K562 (cell line): ENCODE results near the gene RCOR2. TPM values are rescaled to one million over a fixed set of nuclear protein-coding genes. Genes with fewer than 3 reads are reported as not detected.

Experiments used
- ATAC-seq: fragments of 200-7000 bp; cut with Tn5 transposase; 3 replicates; pipeline ENCODE4 v1.9.1; 2020; ENCODE audit warnings: moderate library complexity
- BruUV-seq: library from RNA; stranded (reverse); fragments of 400-500 nt; replicated peaks from 2 replicates; lab custom pipeline; 2021; lab: Mats Ljungman, UMichigan
- CTCF ChIA-PET: fragments of 300-600 bp; formaldehyde crosslinking; extraction: SDS; loops from one replicate; lab custom pipeline; 2021; ENCODE audit warnings: low intra/inter-chr PET ratio; lab: Yijun Ruan, JAX
- POLR2A ChIA-PET: fragments of 300-600, 350-650 bp; sonication (Branson Sonifier 250); formaldehyde crosslinking; extraction: SDS; loops from one replicate; lab custom pipeline; 2021; ENCODE audit warnings: antibody characterized with exemption, inconsistent platforms; lab: Yijun Ruan, JAX
- DNase-seq, 4 experiments: peaks; one replicate each; pipeline versions ENCODE4 v3.0.0 to v3.0.0-alpha.2; 2011 to 2018; ENCODE audit warnings: low spot score in 3 of 4, mixed read lengths in 3 of 4; ENCODE audit errors: extremely low read depth in 1 of 4
- FAIRE-seq: peaks from 2 replicates; lab custom pipeline; 2011; peaks lifted over from hg19 to GRCh38; lab: Jason Lieb, UNC
- H2AFZ ChIP-seq: 2 replicates; pipeline ENCODE4 v1.6.0; 2011; ENCODE audit warnings: low read depth, low read length, control low read depth, inconsistent platforms
- H3K27ac ChIP-seq: fragments of 200-600 bp; 3 replicates; pipeline ENCODE4 v1.8.0; 2011; ENCODE audit warnings: low read depth, mild to moderate bottlenecking, control low read depth, inconsistent platforms, low read length, moderate library complexity, mixed read lengths; ENCODE audit errors: extremely low read depth
- H3K27me3 ChIP-seq, 2 experiments: fragments of 300-600 bp in 1 of 2; 2 replicates in 1 of 2; 3 replicates in 1 of 2; pipeline versions ENCODE4 v1.6.0 to v1.8.0; 2011; ENCODE audit warnings: inconsistent platforms in 2 of 2, low read length in 2 of 2, mild to moderate bottlenecking in 1 of 2, mixed read lengths in 1 of 2, moderate library complexity in 1 of 2; ENCODE audit not compliant: control insufficient read depth in 2 of 2, insufficient read depth in 2 of 2
- H3K36me3 ChIP-seq: fragments of 300-600 bp; 3 replicates; pipeline ENCODE4 v1.8.0; 2011; ENCODE audit warnings: mild to moderate bottlenecking, low read length, inconsistent platforms; ENCODE audit not compliant: control insufficient read depth, insufficient read depth
- H3K4me1 ChIP-seq, 2 experiments: fragments of 200-600 bp in 1 of 2; replicated peaks in 1 of 2; 2 replicates in 1 of 2; 3 replicates in 1 of 2; pipeline versions ENCODE4 v1.5.1 to v1.8.0; 2011; ENCODE audit warnings: inconsistent platforms in 2 of 2, low read length in 2 of 2, mild to moderate bottlenecking in 1 of 2, mixed read lengths in 1 of 2, moderate library complexity in 1 of 2; ENCODE audit not compliant: control insufficient read depth in 2 of 2, insufficient read depth in 2 of 2
- H3K4me2 ChIP-seq: 2 replicates; pipeline ENCODE4 v1.6.1; 2011; ENCODE audit warnings: low read length, control low read depth, inconsistent platforms, mixed read lengths; ENCODE audit not compliant: insufficient read depth
- H3K4me3 ChIP-seq: fragments of 200-600 bp; sonication (generic), shearing (Covaris generic); 2 replicates; pipeline ENCODE4 v1.5.1; 2016; ENCODE audit warnings: control low read depth, inconsistent platforms
- H3K79me2 ChIP-seq: fragments of 200-600 bp; 3 replicates; pipeline ENCODE4 v1.8.0; 2011; ENCODE audit warnings: low read length, inconsistent platforms; ENCODE audit not compliant: control insufficient read depth, insufficient read depth
- H3K9ac ChIP-seq, 2 experiments: 2 replicates each; pipeline versions ENCODE4 v1.6.0 to v1.6.1; 2011; ENCODE audit warnings: low read depth in 2 of 2, low read length in 2 of 2, control low read depth in 1 of 2, inconsistent platforms in 1 of 2, mild to moderate bottlenecking in 1 of 2, mixed read lengths in 1 of 2; ENCODE audit not compliant: insufficient read depth in 1 of 2
- H3K9me1 ChIP-seq: one replicate; pipeline ENCODE4 v1.6.0; 2011; ENCODE audit warnings: inconsistent platforms, mild to moderate bottlenecking, low read length, moderate library complexity; ENCODE audit not compliant: control insufficient read depth, insufficient read depth
- H3K9me3 ChIP-seq: replicated peaks from 2 replicates; pipeline ENCODE4 v1.5.1; 2011; ENCODE audit warnings: low read depth, low read length, inconsistent platforms; ENCODE audit not compliant: control insufficient read depth, insufficient read depth
- H4K20me1 ChIP-seq: replicated peaks from 2 replicates; pipeline ENCODE4 v1.6.1; 2011; ENCODE audit warnings: low read length, inconsistent platforms, mixed read lengths; ENCODE audit not compliant: control insufficient read depth, insufficient read depth
- BHLHE40 ChIP-seq: IDR thresholded peaks from 2 replicates; pipeline ENCODE4 v1.6.1; 2011; ENCODE audit warnings: low read length, improper control_type of control experiment
- CC2D1A ChIP-seq: fragments of 450-650 bp; IDR thresholded peaks from 2 replicates; pipeline ENCODE4 v1.6.1; 2017; ENCODE audit warnings: mild to moderate bottlenecking
- ESRRA ChIP-seq: fragments of 450-650 bp; IDR thresholded peaks from 2 replicates; pipeline ENCODE4 v1.6.1; 2014; ENCODE audit warnings: low read depth, mild to moderate bottlenecking, moderate library complexity, borderline replicate concordance
- FOXJ3 ChIP-seq: sonication (generic); formaldehyde crosslinking; IDR thresholded peaks from 2 replicates; pipeline ENCODE4 v1.4.0; 2020; ENCODE audit warnings: mild to moderate bottlenecking, missing genetic modification reagents
- GATAD2B ChIP-seq: fragments of 450-650 bp; IDR thresholded peaks from 2 replicates; pipeline ENCODE4 v1.6.1; 2017; ENCODE audit warnings: mild to moderate bottlenecking, borderline replicate concordance
- MAZ ChIP-seq, 2 experiments: fragments of 450-650 bp in 1 of 2; sonication (generic) in 1 of 2; formaldehyde crosslinking; IDR thresholded peaks in 1 of 2; conservative IDR thresholded peaks in 1 of 2; 2 replicates each; pipeline versions ENCODE4 v1.4.0 to v1.5.0; 2020; ENCODE audit warnings: mild to moderate bottlenecking in 1 of 2, missing genetic modification reagents in 1 of 2
- MCM7 ChIP-seq, 2 experiments: fragments of 450-650 bp; IDR thresholded peaks; 2 replicates each; pipeline ENCODE4 v1.6.1; 2016 to 2018
- MTA3 ChIP-seq: fragments of 450-650 bp; formaldehyde crosslinking; IDR thresholded peaks from 2 replicates; pipeline ENCODE4 v1.6.1; 2017; ENCODE audit warnings: mild to moderate bottlenecking, borderline replicate concordance
- PCBP1 ChIP-seq: fragments of 200-400 bp; formaldehyde crosslinking; IDR thresholded peaks from 2 replicates; pipeline ENCODE4 v1.6.1; 2018; ENCODE audit warnings: mild to moderate bottlenecking, low read depth, low read length; ENCODE audit not compliant: poor library complexity, severe bottlenecking
- TFAM ChIP-seq: fragments of 250-450 bp; sonication (Bioruptor Pico); conservative IDR thresholded peaks from 2 replicates; pipeline ENCODE4 v1.5.0; 2021; ENCODE audit warnings: mild to moderate bottlenecking, moderate library complexity
- WGBS: fragments of 100-300 bp; shearing (Covaris generic); methylation state at CpG from one replicate; pipeline ENCODE4 v1.1.6; 2016; ENCODE audit warnings: low coverage, mixed read lengths; ENCODE audit not compliant: insufficient coverage; ENCODE audit errors: missing lambda C conversion rate; 5-methylcytosine and 5-hydroxymethylcytosine counted together
- in situ Hi-C: fragments of 300-500 bp; cut with MboI; formaldehyde crosslinking; loops from 4 replicates; pipeline ENCODE4 v1.15.0; 2018; ENCODE audit warnings: inconsistent platforms, mixed read lengths
- intact Hi-C: fragments of 100-400 bp; cut with micrococcal nuclease; formaldehyde crosslinking; loops from 2 replicates; pipeline ENCODE4 v1.14.2; 2022
- polyA plus RNA-seq, 8 experiments: library from polyadenylated mRNA; depleted of rRNA in 4 of 8; stranded (reverse) in 5 of 8; unstranded in 3 of 8; fragments of >200 nt; fragmentation: Nextera tagmentation in 2 of 8; fragmentation: Illumina TruSeq in 1 of 8; extraction: Ambion mirVana in 2 of 8; extraction: Trizol in 1 of 8; gene quantifications; 2 replicates each; pipeline versions ENCODE4 v1.2.1 to v1.2.3, GENCODE V29; 2011 to 2014; ENCODE audit warnings: inconsistent platforms in 1 of 8, missing spikeins in 1 of 8
- total RNA-seq, 7 experiments: library from RNA; depleted of rRNA in 6 of 7; stranded (reverse); fragments of >200 nt in 6 of 7; fragmentation: Illumina TruSeq in 2 of 7; extraction: Trizol in 2 of 7; gene quantifications; 2 replicates each; pipeline versions ENCODE4 v1.2.1 to v1.2.3, GENCODE V29; 2011 to 2021; ENCODE audit warnings: low replicate concordance in 1 of 7
- TF ChIP-seq, protein P1 (sequence below): fragments of 250-450 bp; sonication (Bioruptor Pico); IDR thresholded peaks from 2 replicates; pipeline ENCODE4 v1.9.0; 2021; ENCODE audit warnings: mild to moderate bottlenecking
- TF ChIP-seq, protein P2 (sequence below): fragments of 450-650 bp; formaldehyde crosslinking; IDR thresholded peaks from 2 replicates; pipeline ENCODE4 v1.4.0; 2022; ENCODE audit warnings: mild to moderate bottlenecking, moderate library complexity
- TF ChIP-seq, protein P3 (sequence below): sonication (generic); formaldehyde crosslinking; IDR thresholded peaks from 2 replicates; pipeline ENCODE4 v1.9.0; 2022; ENCODE audit warnings: mild to moderate bottlenecking, missing genetic modification reagents

Gene RCOR2
- total and polyA plus RNA-seq, 9 of the 15 experiments (the other 6 are each of a cell fraction or from before 2014, with no cell fraction given) = 0.04 to 6.5 (median 2.5) TPM; not detected in 1

DNA sequence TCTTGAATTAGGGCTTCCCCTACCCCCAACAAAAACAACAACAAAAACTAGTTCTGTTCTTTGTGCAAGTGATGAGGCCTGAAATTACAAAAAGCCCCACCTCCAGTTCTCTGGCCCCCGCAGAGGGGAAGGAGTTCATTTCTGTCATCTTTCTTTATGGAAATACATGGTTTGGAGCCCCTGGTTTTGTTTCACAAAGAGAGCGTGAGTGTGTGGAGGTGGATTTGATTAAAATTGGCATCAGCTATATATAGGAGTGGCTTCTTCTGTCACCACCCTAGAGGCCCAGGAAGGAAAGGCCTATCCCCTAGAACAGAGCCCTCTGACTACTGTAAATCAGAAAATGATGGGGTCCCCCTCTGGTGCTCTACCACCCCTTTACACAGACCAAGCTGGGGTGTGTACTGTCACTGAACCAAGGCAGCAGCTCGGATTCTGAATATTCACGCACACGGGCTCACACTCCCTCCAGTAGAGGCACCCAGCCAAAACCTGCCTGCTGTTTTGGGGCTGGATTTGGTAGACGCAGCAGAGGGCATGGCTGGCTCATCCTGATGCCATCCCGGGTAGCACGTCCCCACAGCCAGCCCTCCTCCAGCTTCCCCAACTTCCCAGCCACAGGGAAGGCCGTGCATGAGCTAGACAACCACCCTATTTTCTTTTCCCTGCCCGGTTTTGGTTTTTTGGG, 19.4 kb downstream of the RCOR2 start:
- WGBS = 92% methylated on average over 10 of the region's 10 CpGs
- H3K9me3 ChIP-seq = no peaks in the 10 kb centered on the region
- H2AFZ ChIP-seq = no peak overlapping the region
- DNase-seq (no peak), ATAC-seq (no peak), FAIRE-seq (no peak)
- H3K4me1 ChIP-seq = peaks cover 3% of the 10 kb centered on the region in 2 experiments; a peak in 2 of 5 replicates
- no peak overlapping the region for H3K27ac ChIP-seq
- peaks cover 16% of the 10 kb centered on the region for H3K79me2 ChIP-seq
- no peaks in the 10 kb centered on the region for H3K9me1 ChIP-seq
- TF ChIP-seq FOXJ3 = no peak
- TF ChIP-seq PCBP1 = no peak
- no peak for TF ChIP-seq BHLHE40
- TF ChIP-seq, protein P1, sequence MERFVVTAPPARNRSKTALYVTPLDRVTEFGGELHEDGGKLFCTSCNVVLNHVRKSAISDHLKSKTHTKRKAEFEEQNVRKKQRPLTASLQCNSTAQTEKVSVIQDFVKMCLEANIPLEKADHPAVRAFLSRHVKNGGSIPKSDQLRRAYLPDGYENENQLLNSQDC (CRISPR knock-in tag) = no peak
- TF ChIP-seq TFAM (CRISPR knock-in tag) = no peak
- no peak for TF ChIP-seq MAZ (CRISPR knock-in tag; conservative IDR thresholded peaks at IDR 0.05 in 1 of 2, IDR thresholded peaks at IDR 0.05 in 1 of 2)
- TF ChIP-seq, protein P2, sequence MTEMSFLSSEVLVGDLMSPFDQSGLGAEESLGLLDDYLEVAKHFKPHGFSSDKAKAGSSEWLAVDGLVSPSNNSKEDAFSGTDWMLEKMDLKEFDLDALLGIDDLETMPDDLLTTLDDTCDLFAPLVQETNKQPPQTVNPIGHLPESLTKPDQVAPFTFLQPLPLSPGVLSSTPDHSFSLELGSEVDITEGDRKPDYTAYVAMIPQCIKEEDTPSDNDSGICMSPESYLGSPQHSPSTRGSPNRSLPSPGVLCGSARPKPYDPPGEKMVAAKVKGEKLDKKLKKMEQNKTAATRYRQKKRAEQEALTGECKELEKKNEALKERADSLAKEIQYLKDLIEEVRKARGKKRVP (CRISPR knock-in tag) = no peak
- TF ChIP-seq MTA3 = no peak
- no peak for TF ChIP-seq ESRRA
- TF ChIP-seq GATAD2B = no peak
- TF ChIP-seq, protein P3, sequence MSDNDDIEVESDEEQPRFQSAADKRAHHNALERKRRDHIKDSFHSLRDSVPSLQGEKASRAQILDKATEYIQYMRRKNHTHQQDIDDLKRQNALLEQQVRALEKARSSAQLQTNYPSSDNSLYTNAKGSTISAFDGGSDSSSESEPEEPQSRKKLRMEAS (CRISPR knock-in tag) = no peak
- no peak for TF ChIP-seq CC2D1A
- TF ChIP-seq MCM7 (IDR thresholded peaks at IDR 0.05) = no peak
- peak overlapping the region in 1 of 2 experiments; percentile 29; a peak in 1 of 4 replicates for H3K9ac ChIP-seq
- POLR2A ChIA-PET = interaction anchor here (1.1 to 1.7 kb wide), 2 partner anchors 9 to 14 kb away, joined by 5 read pairs; no protein-coding TSS in a partner anchor
- in situ Hi-C loops (no loop called here), intact Hi-C loops (no loop called here)
- no peak overlapping the region for H3K4me3 ChIP-seq
- CTCF ChIA-PET = no interaction called here
- BruUV-seq = no TSS peak
- H3K27me3 ChIP-seq = no peaks in the 10 kb centered on the region
- peaks cover 7% of the 10 kb centered on the region; the same call in 1 of the 2 replicates for H4K20me1 ChIP-seq
- H3K4me2 ChIP-seq = no peak overlapping the region
- peaks cover 83% of the 10 kb centered on the region for H3K36me3 ChIP-seq
